Measurements from ENCODE around the gene MFSD2B.
A peak's percentile ranks its signal among the peaks of the same experiment; 100 is the strongest.

Gene MFSD2B

DNA sequence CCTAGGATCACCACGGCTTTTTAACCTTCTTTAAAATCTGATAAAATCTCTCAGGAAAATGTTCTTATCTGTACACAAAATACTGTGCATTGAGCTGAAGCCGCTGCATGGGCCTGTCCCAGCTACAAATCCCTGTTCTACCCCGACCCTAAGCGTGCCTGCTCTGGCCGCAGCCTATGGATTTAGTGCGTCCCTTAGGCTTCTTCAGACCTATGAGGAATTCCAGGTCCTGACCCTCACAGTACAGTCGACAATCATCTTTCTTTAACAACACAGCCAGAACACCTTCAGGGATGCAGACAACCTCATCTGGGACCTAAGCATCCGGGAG, 37.8 kb downstream of the MFSD2B start:
- TF ChIP-seq, protein P1, sequence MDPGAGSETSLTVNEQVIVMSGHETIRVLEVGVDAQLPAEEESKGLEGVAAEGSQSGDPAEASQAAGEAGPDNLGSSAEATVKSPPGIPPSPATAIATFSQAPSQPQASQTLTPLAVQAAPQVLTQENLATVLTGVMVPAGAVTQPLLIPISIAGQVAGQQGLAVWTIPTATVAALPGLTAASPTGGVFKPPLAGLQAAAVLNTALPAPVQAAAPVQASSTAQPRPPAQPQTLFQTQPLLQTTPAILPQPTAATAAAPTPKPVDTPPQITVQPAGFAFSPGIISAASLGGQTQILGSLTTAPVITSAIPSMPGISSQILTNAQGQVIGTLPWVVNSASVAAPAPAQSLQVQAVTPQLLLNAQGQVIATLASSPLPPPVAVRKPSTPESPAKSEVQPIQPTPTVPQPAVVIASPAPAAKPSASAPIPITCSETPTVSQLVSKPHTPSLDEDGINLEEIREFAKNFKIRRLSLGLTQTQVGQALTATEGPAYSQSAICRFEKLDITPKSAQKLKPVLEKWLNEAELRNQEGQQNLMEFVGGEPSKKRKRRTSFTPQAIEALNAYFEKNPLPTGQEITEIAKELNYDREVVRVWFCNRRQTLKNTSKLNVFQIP (CRISPR knock-in tag; IDR thresholded peaks at IDR 0.05; ENCODE audit: borderline replicate concordance, low read depth) = no peak
- no peak for TF ChIP-seq SNAI2 (CRISPR knock-in tag; IDR thresholded peaks at IDR 0.05)
- no peak for TF ChIP-seq RARB (CRISPR knock-in tag; IDR thresholded peaks at IDR 0.05)
- no peak for TF ChIP-seq ZNF565 (CRISPR knock-in tag; conservative IDR thresholded peaks at IDR 0.05; ENCODE audit: low read depth)
- TF ChIP-seq TOX (CRISPR knock-in tag; IDR thresholded peaks at IDR 0.05; ENCODE audit: borderline replicate concordance) = no peak
- TF ChIP-seq CSDC2 (CRISPR knock-in tag; IDR thresholded peaks at IDR 0.05) = no peak
- no peak for TF ChIP-seq ZFP30 (CRISPR knock-in tag; IDR thresholded peaks at IDR 0.05)
- TF ChIP-seq, protein P2, sequence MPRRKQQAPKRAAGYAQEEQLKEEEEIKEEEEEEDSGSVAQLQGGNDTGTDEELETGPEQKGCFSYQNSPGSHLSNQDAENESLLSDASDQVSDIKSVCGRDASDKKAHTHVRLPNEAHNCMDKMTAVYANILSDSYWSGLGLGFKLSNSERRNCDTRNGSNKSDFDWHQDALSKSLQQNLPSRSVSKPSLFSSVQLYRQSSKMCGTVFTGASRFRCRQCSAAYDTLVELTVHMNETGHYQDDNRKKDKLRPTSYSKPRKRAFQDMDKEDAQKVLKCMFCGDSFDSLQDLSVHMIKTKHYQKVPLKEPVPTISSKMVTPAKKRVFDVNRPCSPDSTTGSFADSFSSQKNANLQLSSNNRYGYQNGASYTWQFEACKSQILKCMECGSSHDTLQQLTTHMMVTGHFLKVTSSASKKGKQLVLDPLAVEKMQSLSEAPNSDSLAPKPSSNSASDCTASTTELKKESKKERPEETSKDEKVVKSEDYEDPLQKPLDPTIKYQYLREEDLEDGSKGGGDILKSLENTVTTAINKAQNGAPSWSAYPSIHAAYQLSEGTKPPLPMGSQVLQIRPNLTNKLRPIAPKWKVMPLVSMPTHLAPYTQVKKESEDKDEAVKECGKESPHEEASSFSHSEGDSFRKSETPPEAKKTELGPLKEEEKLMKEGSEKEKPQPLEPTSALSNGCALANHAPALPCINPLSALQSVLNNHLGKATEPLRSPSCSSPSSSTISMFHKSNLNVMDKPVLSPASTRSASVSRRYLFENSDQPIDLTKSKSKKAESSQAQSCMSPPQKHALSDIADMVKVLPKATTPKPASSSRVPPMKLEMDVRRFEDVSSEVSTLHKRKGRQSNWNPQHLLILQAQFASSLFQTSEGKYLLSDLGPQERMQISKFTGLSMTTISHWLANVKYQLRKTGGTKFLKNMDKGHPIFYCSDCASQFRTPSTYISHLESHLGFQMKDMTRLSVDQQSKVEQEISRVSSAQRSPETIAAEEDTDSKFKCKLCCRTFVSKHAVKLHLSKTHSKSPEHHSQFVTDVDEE (CRISPR knock-in tag; IDR thresholded peaks at IDR 0.05) = no peak
- TF ChIP-seq ESRRG (CRISPR knock-in tag; IDR thresholded peaks at IDR 0.05) = no peak
- TF ChIP-seq ZC3H10 (CRISPR knock-in tag; IDR thresholded peaks at IDR 0.05) = no peak
- no peak for TF ChIP-seq PPARA (CRISPR knock-in tag; IDR thresholded peaks at IDR 0.05; ENCODE audit: borderline replicate concordance)
- TF ChIP-seq GLIS3 (CRISPR knock-in tag; IDR thresholded peaks at IDR 0.05) = no peak
- no peak for TF ChIP-seq ZNF70 (CRISPR knock-in tag; IDR thresholded peaks at IDR 0.05)
- no peak for TF ChIP-seq TCF4 (CRISPR knock-in tag; IDR thresholded peaks at IDR 0.05; ENCODE audit: borderline replicate concordance)
- no peak for TF ChIP-seq BACH2 (CRISPR knock-in tag; IDR thresholded peaks at IDR 0.05; ENCODE audit: borderline replicate concordance)
- no peak for TF ChIP-seq ARNTL (CRISPR knock-in tag; IDR thresholded peaks at IDR 0.05; ENCODE audit: borderline replicate concordance, low read depth)
- no peak for TF ChIP-seq ZNF8 (CRISPR knock-in tag; IDR thresholded peaks at IDR 0.05)
- TF ChIP-seq, protein P3, sequence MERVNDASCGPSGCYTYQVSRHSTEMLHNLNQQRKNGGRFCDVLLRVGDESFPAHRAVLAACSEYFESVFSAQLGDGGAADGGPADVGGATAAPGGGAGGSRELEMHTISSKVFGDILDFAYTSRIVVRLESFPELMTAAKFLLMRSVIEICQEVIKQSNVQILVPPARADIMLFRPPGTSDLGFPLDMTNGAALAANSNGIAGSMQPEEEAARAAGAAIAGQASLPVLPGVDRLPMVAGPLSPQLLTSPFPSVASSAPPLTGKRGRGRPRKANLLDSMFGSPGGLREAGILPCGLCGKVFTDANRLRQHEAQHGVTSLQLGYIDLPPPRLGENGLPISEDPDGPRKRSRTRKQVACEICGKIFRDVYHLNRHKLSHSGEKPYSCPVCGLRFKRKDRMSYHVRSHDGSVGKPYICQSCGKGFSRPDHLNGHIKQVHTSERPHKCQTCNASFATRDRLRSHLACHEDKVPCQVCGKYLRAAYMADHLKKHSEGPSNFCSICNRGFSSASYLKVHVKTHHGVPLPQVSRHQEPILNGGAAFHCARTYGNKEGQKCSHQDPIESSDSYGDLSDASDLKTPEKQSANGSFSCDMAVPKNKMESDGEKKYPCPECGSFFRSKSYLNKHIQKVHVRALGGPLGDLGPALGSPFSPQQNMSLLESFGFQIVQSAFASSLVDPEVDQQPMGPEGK (CRISPR knock-in tag; IDR thresholded peaks at IDR 0.05; ENCODE audit: borderline replicate concordance) = no peak
- TF ChIP-seq, protein P4, sequence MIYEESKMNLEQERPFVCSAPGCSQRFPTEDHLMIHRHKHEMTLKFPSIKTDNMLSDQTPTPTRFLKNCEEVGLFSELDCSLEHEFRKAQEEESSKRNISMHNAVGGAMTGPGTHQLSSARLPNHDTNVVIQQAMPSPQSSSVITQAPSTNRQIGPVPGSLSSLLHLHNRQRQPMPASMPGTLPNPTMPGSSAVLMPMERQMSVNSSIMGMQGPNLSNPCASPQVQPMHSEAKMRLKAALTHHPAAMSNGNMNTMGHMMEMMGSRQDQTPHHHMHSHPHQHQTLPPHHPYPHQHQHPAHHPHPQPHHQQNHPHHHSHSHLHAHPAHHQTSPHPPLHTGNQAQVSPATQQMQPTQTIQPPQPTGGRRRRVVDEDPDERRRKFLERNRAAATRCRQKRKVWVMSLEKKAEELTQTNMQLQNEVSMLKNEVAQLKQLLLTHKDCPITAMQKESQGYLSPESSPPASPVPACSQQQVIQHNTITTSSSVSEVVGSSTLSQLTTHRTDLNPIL (CRISPR knock-in tag; IDR thresholded peaks at IDR 0.05; ENCODE audit: low read depth) = no peak
- TF ChIP-seq, protein P5, sequence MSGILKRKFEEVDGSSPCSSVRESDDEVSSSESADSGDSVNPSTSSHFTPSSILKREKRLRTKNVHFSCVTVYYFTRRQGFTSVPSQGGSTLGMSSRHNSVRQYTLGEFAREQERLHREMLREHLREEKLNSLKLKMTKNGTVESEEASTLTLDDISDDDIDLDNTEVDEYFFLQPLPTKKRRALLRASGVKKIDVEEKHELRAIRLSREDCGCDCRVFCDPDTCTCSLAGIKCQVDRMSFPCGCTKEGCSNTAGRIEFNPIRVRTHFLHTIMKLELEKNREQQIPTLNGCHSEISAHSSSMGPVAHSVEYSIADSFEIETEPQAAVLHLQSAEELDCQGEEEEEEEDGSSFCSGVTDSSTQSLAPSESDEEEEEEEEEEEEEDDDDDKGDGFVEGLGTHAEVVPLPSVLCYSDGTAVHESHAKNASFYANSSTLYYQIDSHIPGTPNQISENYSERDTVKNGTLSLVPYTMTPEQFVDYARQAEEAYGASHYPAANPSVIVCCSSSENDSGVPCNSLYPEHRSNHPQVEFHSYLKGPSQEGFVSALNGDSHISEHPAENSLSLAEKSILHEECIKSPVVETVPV (CRISPR knock-in tag; IDR thresholded peaks at IDR 0.05) = no peak
- ATAC-seq = peak; percentile 2

DNA sequence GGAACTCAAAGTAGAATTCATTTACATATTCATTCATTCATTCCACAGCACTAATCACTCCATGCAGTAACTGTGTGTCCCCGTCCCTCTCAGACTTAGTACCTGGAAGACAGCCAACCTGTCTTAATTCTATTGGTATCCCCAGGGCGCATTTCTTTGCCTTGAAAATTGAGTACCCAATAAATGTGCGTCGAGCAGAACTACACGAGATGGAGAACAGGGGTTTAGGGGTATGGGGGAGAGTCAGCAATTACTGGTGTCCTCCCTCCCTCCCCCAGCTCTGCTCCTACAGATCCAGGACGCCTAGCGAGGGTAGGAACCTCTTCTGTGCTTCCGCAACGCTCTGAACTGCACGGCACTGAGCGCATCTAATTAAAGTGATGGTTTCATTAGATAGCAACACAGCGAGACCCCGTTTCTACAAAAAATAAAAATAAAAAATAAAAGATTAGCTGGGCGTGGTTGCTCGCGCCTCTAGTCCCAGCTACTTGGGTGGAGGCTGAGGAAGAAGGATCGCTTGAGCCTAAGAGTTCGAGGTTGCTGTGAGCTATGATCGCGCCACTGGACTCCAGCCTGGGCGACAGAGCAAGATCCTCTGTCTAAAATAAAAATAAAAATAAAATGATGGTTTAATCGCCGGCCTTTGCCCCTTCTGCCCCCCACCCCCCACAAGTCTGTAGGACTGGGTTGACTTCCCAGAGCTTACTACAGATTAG, 39.0 kb downstream of the MFSD2B start:
- ATAC-seq = no peak
- no peak for TF ChIP-seq GLIS3 (CRISPR knock-in tag; IDR thresholded peaks at IDR 0.05)
- no peak for TF ChIP-seq ZFP30 (CRISPR knock-in tag; IDR thresholded peaks at IDR 0.05)
- no peak for TF ChIP-seq CSDC2 (CRISPR knock-in tag; IDR thresholded peaks at IDR 0.05)
- TF ChIP-seq, protein P1 (CRISPR knock-in tag; IDR thresholded peaks at IDR 0.05; ENCODE audit: borderline replicate concordance, low read depth) = no peak
- TF ChIP-seq ESRRG (CRISPR knock-in tag; IDR thresholded peaks at IDR 0.05) = no peak
